Stimulated activated CD4-positive, alpha-beta T cell treated with anti-CD3 and anti-CD28 coated beads, Interleukin-1b, Interleukin-23, amount 100 ng/mL, for 48 hours (primary cell): ENCODE data around the gene PIK3CD.
"Not testable (repeated sequence)": the region's sequence is repeated elsewhere in the genome, so short reads cannot be mapped to it uniquely, and the experiment has no call there.

Source experiments
- DNase-seq: peaks from one replicate; pipeline ENCODE4 v3.0.0-alpha.2; 2020

The PIK3CD gene

DNA sequence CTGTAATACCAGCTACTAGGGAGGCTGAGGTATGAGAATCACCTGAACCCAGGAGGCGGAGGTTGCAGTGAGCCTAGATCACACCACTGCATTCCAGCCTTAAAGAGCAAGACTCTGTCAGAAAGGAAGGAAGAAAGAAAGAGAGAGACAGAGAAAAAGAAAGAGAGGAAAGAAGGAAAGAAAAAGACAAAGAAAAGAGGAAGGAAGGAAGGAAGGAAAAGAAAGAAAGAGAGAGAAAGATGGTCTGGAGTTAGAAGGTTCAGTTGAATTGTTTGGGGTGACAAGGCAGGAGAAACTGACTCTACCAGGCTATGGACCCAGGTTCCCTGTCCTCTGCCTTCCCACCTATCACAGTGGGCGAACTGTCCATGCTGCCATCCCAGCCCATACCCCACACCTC is 27.4 kb upstream of the PIK3CD start:
- no peak for DNase-seq

- not testable (repeated sequence) for DNase-seq
Measured at GRCh38 chr1:9625030-9625429, 26.5 kb upstream of the PIK3CD start.

- no peak for DNase-seq
Measured at GRCh38 chr1:9626201-9626608, 25.3 kb upstream of the PIK3CD start.

GRCh38 chr1:9628541-9629444 is 22.7 kb upstream of the PIK3CD start:
- DNase-seq = peak; percentile 77

GRCh38 chr1:9629445-9630201 is 21.9 kb upstream of the PIK3CD start:
- peak; percentile 80 for DNase-seq

DNA sequence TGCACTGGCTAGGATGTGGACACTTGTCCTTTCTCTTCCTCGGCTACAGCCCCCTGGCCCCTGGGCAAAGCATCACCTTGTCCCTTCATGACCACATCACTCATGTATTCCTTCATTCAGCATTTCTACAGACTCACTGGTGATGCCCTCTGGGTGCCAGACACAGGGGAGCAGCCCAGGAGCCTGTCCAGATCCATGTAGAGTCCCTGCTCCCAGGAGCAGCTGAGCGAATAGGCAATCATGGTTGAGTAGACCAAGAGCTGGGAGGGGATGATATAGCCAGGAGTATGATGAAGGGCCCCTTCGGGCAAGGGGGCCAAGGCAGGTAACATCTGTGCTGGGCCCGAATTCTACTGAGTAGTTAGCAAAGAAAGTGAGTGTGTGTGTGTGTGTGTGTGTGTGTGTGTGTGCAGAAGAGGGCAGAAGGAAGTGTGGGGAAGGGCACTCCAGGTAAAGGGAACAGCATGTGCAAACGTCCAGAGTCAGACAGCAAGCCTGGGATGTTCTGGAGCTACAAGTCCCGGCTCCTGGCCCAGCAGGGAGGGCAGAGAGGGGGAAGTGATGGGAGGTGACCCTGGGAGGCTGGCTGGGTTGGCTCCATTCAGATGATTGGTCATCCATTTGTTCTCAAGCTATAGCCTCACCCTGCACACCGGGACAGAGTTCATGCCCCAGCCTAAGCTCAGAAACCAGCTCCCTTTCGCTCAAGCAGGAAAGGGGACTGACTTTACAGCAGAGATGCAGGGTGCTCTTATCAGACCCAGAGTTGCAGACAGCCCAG is 21.0 kb upstream of the PIK3CD start:
- DNase-seq = no peak

DNA sequence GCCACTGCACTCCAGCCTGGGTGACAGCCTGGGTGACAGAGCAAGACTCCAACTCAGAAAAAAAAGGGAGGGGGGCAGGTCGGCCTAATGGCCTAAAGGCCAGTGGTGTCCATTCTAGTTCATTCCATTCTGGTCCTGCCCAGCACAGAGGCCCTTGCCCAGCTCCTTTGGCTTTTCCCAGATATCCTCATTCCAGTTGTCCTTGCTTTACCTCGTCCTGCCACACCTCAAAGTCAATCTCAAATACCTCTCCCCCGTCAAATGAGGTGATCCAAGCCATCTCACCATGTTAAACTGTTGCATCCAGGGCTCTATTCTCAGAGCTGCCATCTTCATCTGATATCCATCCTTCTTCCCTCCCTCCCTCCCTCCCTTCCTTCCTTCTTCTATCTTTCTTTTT is 19.9 kb upstream of the PIK3CD start:
- no peak for DNase-seq

DNA sequence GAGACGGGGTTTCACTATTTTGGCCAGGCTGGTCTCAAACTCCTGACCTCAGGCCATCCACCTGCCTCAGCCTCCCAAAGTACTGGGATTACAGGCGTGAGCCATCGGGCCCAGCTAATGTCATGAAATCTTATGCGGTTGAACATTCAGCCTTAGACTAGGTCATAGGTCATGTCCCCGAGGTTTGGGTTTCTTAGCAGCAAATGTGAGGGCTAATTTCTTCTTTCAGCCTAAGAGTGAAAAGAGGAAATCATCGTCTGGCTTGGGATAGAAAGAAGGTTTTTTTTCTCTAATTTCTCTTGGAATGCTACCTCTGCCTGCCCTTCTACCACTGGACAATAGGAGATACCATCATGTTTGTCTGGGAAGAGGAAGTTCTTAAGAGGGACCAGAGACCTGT is 18.0 kb upstream of the PIK3CD start:
- DNase-seq = no peak

DNA sequence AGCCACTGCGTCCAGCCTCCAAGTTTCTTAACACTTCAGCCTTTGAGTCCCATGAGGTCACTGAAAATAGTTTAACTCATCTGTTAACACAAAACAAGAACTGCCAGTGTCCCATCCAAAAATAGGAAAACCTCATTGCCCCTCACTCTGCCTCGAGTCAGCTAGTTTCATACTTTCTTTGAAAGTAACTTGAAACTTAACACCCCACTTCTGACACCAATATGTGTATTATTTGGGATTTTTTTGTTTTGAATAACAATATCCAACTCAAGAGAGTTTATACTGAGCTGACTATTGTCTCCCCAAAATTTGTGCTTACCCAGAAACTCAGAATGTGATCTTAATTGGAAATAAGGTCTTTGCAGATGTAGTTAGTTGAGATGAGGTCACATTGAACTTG is 16.9 kb upstream of the PIK3CD start:
- DNase-seq = no peak

GRCh38 chr1:9639227-9639626 is 12.3 kb upstream of the PIK3CD start:
- DNase-seq = no peak

- no peak for DNase-seq
Measured at GRCh38 chr1:9643351-9644256, 7.9 kb upstream of the PIK3CD start.

GRCh38 chr1:9646037-9646436 is 5.5 kb upstream of the PIK3CD start:
- no peak for DNase-seq

- no peak for DNase-seq
Measured at GRCh38 chr1:9648171-9648570, 3.4 kb upstream of the PIK3CD start.

- DNase-seq = no peak
Measured at GRCh38 chr1:9649769-9650168, 1.8 kb upstream of the PIK3CD start.

DNA sequence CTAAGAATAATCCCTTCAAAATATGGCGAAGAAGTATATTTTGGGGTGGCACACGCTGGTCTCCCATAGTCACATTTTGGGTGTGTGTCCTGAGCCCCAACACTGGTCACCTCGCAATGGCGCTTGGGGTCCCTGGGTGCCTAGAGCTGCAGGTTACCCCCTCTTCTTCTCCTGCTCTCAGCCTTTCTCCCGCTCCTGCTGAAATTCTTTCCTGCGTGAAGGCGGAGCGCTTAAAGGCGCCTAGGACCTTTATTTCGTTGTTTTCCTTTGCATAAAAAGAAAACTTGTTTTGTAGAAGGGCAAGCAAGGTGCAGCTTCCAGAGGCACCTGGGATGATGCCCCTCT is 339 bp upstream of the PIK3CD start:
- DNase-seq = no peak

DNA sequence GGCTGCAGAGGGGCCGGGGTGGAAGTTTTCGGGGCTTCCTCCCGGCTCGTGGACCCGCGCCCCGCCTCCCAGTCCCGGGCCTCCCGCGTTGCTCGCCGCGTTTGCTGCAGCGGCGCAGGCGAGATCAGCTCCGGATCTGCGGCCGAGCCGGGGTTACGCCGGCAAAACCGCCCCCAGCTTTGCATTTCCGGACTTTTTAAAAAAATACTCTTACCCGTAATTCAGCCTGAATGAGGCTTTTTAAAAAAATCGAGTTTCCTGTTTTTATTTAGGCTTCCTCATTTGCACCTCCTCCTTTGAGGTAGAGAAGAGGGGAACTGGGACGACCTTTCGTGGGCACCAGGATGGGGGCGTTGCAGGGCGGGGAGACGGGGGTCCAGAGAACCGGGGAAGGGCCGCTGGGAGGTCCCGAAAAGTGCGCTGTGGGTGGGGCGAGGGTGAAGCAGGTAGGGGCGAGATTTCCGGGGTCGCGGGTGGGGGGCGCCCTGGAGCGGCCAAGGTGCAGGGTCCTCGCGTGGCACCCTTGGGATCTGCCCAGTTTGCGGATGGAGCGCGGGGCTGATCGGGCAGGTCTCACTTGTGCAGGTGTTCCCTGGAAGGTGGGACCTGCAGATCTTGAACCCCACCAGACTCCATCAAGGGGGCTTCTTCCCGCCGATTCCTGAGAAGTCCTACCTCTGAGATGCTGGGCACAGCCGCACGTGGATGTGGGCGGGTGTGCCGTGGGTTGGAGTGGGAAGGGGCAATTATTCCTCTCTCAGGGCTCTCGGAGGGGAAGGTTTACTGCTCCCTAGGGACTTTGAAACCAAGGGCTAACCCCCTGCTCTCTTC is 1.1 kb downstream of the PIK3CD start:
- peak; percentile 45 for DNase-seq

GRCh38 chr1:9653210-9653490 is 1.6 kb downstream of the PIK3CD start:
- no peak for DNase-seq

DNA sequence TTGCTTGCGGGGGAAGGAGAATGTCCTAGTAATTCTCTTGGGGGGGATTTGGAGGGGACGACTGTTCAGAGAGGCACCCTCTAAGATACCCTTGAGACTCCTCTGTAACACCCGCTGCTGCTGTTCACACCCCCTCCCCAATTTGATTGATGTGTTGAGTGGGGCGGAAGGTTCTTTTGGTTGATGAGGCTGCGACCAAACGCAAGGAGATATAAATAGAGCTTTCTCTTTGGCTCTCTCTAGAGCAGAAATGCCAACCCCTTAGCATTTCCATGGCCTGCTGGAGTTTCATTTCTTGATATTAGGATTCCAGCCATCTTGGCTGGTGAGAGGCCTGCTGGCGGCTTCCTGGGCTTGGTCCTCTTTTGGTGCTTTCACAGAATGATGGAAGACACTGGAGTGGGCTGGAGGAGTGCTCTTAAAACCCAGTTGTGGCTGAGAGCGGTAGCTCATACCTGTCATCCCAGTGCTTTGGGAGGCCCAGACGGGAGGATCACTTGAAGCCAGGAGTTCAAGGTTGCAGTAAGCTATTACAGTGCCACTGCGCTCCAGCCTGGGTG is 2.0 kb downstream of the PIK3CD start:
- DNase-seq = peak; percentile 61

GRCh38 chr1:9654051-9654833 is 2.7 kb downstream of the PIK3CD start:
- DNase-seq = peak; percentile 41
